Fibroblast of the aortic adventitia (primary cell): Measurements from ENCODE around the gene LDLRAD2. TPM values are rescaled to one million over a fixed set of nuclear protein-coding genes. Genes with fewer than 3 reads are reported as not detected.

Source experiments
- DNase-seq: peaks from one replicate; pipeline ENCODE4 v3.0.0-alpha.2; 2010; ENCODE audit warnings: low read depth
- H3K4me3 ChIP-seq: 2 replicates; pipeline ENCODE4 v1.5.1; 2011; ENCODE audit warnings: low read depth, mild to moderate bottlenecking, control low read depth, low read length, moderate library complexity
- CTCF ChIP-seq: IDR thresholded peaks from 2 replicates; pipeline ENCODE4 v1.5.1; 2011; ENCODE audit warnings: mild to moderate bottlenecking, low read length, control low read depth, inconsistent platforms; ENCODE audit not compliant: insufficient read depth
- total RNA-seq: library from RNA; depleted of rRNA; stranded (reverse); fragments of >200 nt; gene quantifications from 2 replicates; pipeline ENCODE4 v1.2.3, GENCODE V29; 2012; ENCODE audit warnings: low replicate concordance

Gene LDLRAD2
- total RNA-seq, 1 donor = 0.09 TPM

DNA sequence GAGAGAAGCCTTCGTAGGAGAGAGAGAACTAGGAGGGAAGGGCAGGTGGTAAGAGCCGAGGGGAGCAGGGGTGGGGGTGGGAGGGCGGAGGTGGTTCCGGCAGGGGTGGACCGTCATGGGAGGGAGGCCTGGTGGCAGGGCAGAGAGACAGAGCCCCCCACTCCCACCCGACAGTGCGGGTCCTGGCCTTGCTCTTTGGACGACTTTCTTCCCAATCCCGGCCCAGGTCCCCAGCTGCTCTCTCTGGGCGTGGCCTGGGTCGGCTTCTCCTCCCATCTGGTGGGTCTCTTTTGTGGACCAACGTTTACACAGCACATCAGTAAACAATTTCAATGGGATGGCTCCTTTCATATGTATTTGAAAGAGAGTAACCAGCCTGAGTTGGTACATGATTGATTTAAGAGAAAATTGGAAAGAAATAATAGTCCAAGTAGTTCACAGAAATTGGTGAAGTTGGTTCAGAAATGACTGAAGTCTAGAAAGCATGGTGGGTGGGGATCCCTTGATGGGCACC, 56.9 kb downstream of the LDLRAD2 start:
- DNase-seq = no peak
- no peak overlapping the region for H3K4me3 ChIP-seq
- TF ChIP-seq CTCF = no peak

- H3K4me3 ChIP-seq = no peak overlapping the region
- DNase-seq = peak; percentile 92
- TF ChIP-seq CTCF = no peak
These were observed 57.6 kb downstream of the LDLRAD2 start for GRCh38 chr1:21869620-21870121.

GRCh38 chr1:21870611-21871010, 58.5 kb downstream of the LDLRAD2 start:
- no peak for TF ChIP-seq CTCF
- H3K4me3 ChIP-seq = no peak overlapping the region
- no peak for DNase-seq

- no peak for TF ChIP-seq CTCF
- H3K4me3 ChIP-seq = no peak overlapping the region
- DNase-seq = no peak
These were observed 59.9 kb downstream of the LDLRAD2 start for GRCh38 chr1:21871943-21872342.

- no peak overlapping the region for H3K4me3 ChIP-seq
- no peak for DNase-seq
- no peak for TF ChIP-seq CTCF
These were observed 60.5 kb downstream of the LDLRAD2 start for GRCh38 chr1:21872445-21873079.

- TF ChIP-seq CTCF = no peak
- no peak for DNase-seq
- H3K4me3 ChIP-seq = no peak overlapping the region
These were observed 61.1 kb downstream of the LDLRAD2 start for GRCh38 chr1:21873174-21873573.

GRCh38 chr1:21873761-21874160, 61.7 kb downstream of the LDLRAD2 start:
- H3K4me3 ChIP-seq = no peak overlapping the region
- no peak for TF ChIP-seq CTCF
- no peak for DNase-seq
